Measurements from ENCODE around the gene BCAS3.
A peak's percentile ranks its signal among the peaks of the same experiment; 100 is the strongest.

BCAS3 gene

GRCh38 chr17:60676758-60677307 lies 818 bp upstream of the BCAS3 start:
- DNase-seq: no peak

GRCh38 chr17:60678118-60678444 lies 430 bp downstream of the BCAS3 start:
- no peak for DNase-seq

GRCh38 chr17:60679287-60679686 lies 1.6 kb downstream of the BCAS3 start:
- no peak for DNase-seq

- DNase-seq: no peak
These were observed 3.1 kb downstream of the BCAS3 start for GRCh38 chr17:60680754-60681153.

GRCh38 chr17:60685437-60685836 lies 7.8 kb downstream of the BCAS3 start:
- DNase-seq: no peak

GRCh38 chr17:60695960-60696359 lies 18.3 kb downstream of the BCAS3 start:
- DNase-seq: no peak

- no peak for DNase-seq
These were observed 21.4 kb downstream of the BCAS3 start for GRCh38 chr17:60699090-60699489.

- no peak for DNase-seq
These were observed 26.5 kb downstream of the BCAS3 start for GRCh38 chr17:60704170-60704569.

- DNase-seq: no peak
These were observed 35.0 kb downstream of the BCAS3 start for GRCh38 chr17:60712675-60713074.

GRCh38 chr17:60713608-60714007 lies 36.0 kb downstream of the BCAS3 start:
- no peak for DNase-seq

- DNase-seq: no peak
These were observed 39.1 kb downstream of the BCAS3 start for GRCh38 chr17:60716766-60717165.

- no peak for DNase-seq
These were observed 40.2 kb downstream of the BCAS3 start for GRCh38 chr17:60717814-60718213.

GRCh38 chr17:60720763-60721531 lies 43.3 kb downstream of the BCAS3 start:
- peak; percentile 54 for DNase-seq

GRCh38 chr17:60724647-60725046 lies 47.0 kb downstream of the BCAS3 start:
- DNase-seq: no peak

- no peak for DNase-seq
These were observed 52.2 kb downstream of the BCAS3 start for GRCh38 chr17:60729854-60730253.

- DNase-seq: no peak
These were observed 52.6 kb downstream of the BCAS3 start for GRCh38 chr17:60730273-60730672.

- DNase-seq: no peak
These were observed 60.6 kb downstream of the BCAS3 start for GRCh38 chr17:60738287-60738686.

- no peak for DNase-seq
These were observed 62.9 kb downstream of the BCAS3 start for GRCh38 chr17:60740584-60740983.

- no peak for DNase-seq
These were observed 63.4 kb downstream of the BCAS3 start for GRCh38 chr17:60741031-60741430.

GRCh38 chr17:60743282-60743681 lies 65.6 kb downstream of the BCAS3 start:
- no peak for DNase-seq

- no peak for DNase-seq
These were observed 66.1 kb downstream of the BCAS3 start for GRCh38 chr17:60743799-60744198.

- DNase-seq: no peak
These were observed 66.8 kb downstream of the BCAS3 start for GRCh38 chr17:60744355-60744966.

GRCh38 chr17:60745544-60745943 lies 67.9 kb downstream of the BCAS3 start:
- DNase-seq: no peak

- DNase-seq: no peak
These were observed 69.6 kb downstream of the BCAS3 start for GRCh38 chr17:60747069-60747808.

Measured in CD4-positive, alpha-beta T cell treated with Interleukin-4 for 4 hours (primary cell).